Activated CD4-positive, alpha-beta T cell treated with anti-CD3 and anti-CD28 coated beads, Interleukin-2, amount 10 ng/mL, durations not matched to agents 7 days and 5 days (primary cell): Measurements from ENCODE around the gene MYO15B. TPM values are rescaled to one million over a fixed set of nuclear protein-coding genes. Genes with fewer than 3 reads are reported as not detected.

Experiments
- CTCF ChIA-PET: fragments of 350-600 bp; sonication (Branson Sonifier 250); formaldehyde crosslinking; loops from one replicate; lab custom pipeline; 2021; ENCODE audit warnings: antibody characterized with exemption; lab: Charles Lee
- POLR2A ChIA-PET: fragments of 350-600 bp; sonication (Branson Sonifier 250); formaldehyde crosslinking; loops from one replicate; lab custom pipeline; 2021; ENCODE audit warnings: antibody characterized with exemption; lab: Charles Lee
- DNase-seq: peaks from one replicate; pipeline ENCODE4 v3.0.0-alpha.2; 2020
- H3K27ac Mint-ChIP-seq: one replicate; pipeline ENCODE4 v1.8.0; 2021; ENCODE audit warnings: mild to moderate bottlenecking, moderate library complexity, mixed read lengths
- H3K27me3 Mint-ChIP-seq: one replicate; pipeline ENCODE4 v1.8.0; 2021; ENCODE audit warnings: mixed read lengths
- H3K36me3 Mint-ChIP-seq: one replicate; pipeline ENCODE4 v1.8.0; 2021; ENCODE audit warnings: low read depth, mixed read lengths
- H3K4me1 Mint-ChIP-seq: one replicate; pipeline ENCODE4 v1.8.0; 2021; ENCODE audit warnings: mixed read lengths
- H3K4me3 Mint-ChIP-seq: one replicate; pipeline ENCODE4 v1.8.0; 2021; ENCODE audit warnings: mild to moderate bottlenecking, moderate library complexity, mixed read lengths
- H3K9me3 Mint-ChIP-seq: one replicate; pipeline ENCODE4 v1.8.0; 2021; ENCODE audit warnings: mixed read lengths
- total RNA-seq, 2 experiments: library from RNA; stranded (reverse); gene quantifications; one replicate each; pipeline ENCODE4 v1.2.3, GENCODE V29; 2021

The MYO15B gene
- total RNA-seq, 2 experiments from 2014 or later = 11.0 to 13.4 TPM

DNA sequence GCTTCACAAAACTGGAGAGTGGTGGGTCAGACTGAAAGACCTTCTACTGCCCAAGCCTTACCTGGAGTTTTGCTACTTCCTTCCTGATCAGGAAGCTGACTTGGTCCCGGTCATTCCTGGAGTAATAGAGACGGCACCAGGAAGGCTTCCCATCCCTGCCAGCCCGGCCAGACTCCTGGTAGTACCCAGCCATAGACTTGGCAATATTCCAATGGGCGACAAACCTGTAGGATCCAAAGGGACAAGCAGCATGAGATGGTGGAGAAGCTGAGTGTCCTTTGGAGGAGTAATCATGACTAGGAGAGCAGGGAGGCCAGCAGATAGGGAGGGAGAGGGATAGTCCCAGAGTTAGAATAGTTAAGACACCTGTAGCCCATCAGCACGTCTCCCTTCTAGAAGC lies 70.6 kb downstream of the MYO15B start:
- Mint-ChIP-seq H3K4me1 (peaks cover 6% of the 10 kb centered on the region), H3K27me3 (no peaks in the 10 kb centered on the region), H3K36me3 (peaks cover 11% of the 10 kb centered on the region), H3K9me3 (no peaks in the 10 kb centered on the region), H3K27ac (no peak overlapping the region), H3K4me3 (no peak overlapping the region)
- CTCF ChIA-PET = interaction anchor here (1.2 to 3.5 kb wide), 5 partner anchors 12 to 91 kb away, joined by 3 to 17 read pairs (median 6); partner anchors contain the start of gene SMIM5
- no peak for DNase-seq
- POLR2A ChIA-PET = no interaction called here

DNA sequence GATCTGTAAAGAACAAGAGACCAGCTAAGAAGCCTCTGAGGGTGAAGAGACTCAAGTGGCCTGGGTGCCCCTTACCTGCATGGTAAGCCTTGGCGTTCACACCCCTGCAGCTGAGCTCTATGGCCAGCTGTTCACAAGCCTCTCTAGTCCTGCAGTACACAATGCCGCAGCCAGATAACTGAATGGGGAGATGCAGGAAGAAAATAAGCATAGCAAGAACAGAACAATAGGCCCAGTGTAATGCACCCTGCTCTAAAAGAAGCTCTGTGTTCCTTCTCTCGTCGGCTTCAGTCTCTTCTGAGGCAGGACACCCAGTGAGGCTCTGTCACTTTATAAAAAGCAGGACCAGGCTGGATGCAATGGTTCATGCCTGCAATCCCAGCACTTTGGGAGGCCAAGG lies 73.9 kb downstream of the MYO15B start:
- Mint-ChIP-seq H3K4me1 (peaks cover 11% of the 10 kb centered on the region), H3K27me3 (no peaks in the 10 kb centered on the region), H3K36me3 (peaks cover 7% of the 10 kb centered on the region), H3K4me3 (no peak overlapping the region), H3K27ac (no peak overlapping the region), H3K9me3 (no peaks in the 10 kb centered on the region)
- CTCF ChIA-PET = interaction anchor here (1.2 to 1.4 kb wide), 3 partner anchors 8 to 95 kb away, joined by 3 to 4 read pairs (median 3); no protein-coding TSS in a partner anchor
- no peak for DNase-seq
- POLR2A ChIA-PET = no interaction called here

DNA sequence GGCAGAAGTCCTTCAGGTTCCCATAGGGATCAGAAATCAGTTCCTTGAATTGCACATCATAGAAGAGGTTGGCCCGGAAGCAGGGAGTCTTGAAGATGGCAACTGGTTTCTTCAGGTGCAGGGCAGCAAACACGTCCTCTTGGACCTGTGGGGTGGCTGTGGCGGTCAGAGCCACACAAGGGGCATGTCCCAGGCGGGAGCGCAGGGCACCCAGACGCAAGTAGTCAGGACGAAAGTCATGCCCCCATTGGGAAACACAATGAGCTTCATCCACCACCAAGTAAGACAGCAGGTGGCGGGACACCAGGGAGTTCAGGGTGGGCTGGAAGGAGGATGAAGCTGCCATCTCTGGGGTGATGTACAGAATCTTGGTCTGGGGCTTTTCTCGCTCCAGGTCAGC lies 74.9 kb downstream of the MYO15B start:
- peaks cover 11% of the 10 kb centered on the region for H3K4me1 Mint-ChIP-seq
- no peak for DNase-seq
- ChIA-PET POLR2A (no interaction called here), CTCF (interaction anchor here (0.6 to 1.1 kb wide), 3 partner anchors 10 to 52 kb away, joined by 3 read pairs; no protein-coding TSS in a partner anchor)
- H3K27ac Mint-ChIP-seq = no peak overlapping the region
- no peaks in the 10 kb centered on the region for H3K27me3 Mint-ChIP-seq
- peaks cover 2% of the 10 kb centered on the region for H3K36me3 Mint-ChIP-seq
- H3K4me3 Mint-ChIP-seq = no peak overlapping the region
- H3K9me3 Mint-ChIP-seq = no peaks in the 10 kb centered on the region

DNA sequence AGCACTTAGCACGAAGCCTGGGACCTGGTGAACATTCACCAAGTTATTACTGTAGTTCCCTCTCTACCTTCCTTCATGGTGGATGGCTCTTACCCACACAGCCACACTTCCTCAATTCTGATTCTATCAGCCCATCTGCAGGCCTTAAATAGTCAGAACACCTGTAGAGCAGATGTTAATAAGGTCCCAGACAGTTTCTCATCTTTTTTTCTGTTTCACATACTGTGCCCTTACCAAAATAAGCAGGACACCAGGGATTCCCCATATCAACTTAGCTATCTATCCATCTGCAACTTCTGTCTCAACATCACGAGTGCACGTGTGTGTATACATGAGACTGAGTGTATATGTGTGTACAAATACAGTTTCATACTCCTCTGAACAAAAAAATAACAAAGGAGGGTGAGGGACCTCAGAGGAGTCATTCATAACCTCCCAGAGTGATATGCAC lies 76.5 kb downstream of the MYO15B start:
- no peak for DNase-seq
- Mint-ChIP-seq H3K27ac (no peak overlapping the region), H3K9me3 (no peaks in the 10 kb centered on the region), H3K27me3 (no peaks in the 10 kb centered on the region), H3K36me3 (peaks cover 7% of the 10 kb centered on the region), H3K4me1 (peaks cover 21% of the 10 kb centered on the region), H3K4me3 (no peak overlapping the region)
- ChIA-PET POLR2A (no interaction called here), CTCF (no interaction called here)

DNA sequence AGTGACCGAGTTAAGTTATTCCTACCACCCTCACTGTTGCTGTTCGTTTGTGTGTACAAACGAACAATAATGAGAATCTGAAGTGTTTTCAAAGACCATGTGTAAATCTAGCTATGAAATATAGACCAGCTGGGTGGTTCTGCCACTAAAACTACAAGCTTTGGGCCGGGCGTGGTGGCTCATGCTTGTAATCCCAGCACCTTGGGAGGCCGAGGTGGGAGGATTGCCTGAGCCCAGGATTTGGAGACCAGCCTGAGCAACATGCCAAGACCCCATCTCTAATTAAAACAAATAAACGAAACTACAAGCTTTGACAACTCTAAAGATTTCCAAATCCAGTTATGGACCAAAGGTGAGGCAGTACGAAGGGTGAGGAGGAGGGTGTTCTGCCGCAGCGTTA lies 78.4 kb downstream of the MYO15B start:
- POLR2A ChIA-PET = interaction anchor here (0.6 kb wide), 1 partner anchor 405 kb away, joined by 4 read pairs; no protein-coding TSS in a partner anchor
- Mint-ChIP-seq H3K27ac (peak overlapping the region; percentile 78), H3K27me3 (no peaks in the 10 kb centered on the region), H3K4me1 (peaks cover 31% of the 10 kb centered on the region), H3K9me3 (no peaks in the 10 kb centered on the region), H3K4me3 (no peak overlapping the region), H3K36me3 (peaks cover 15% of the 10 kb centered on the region)
- no peak for DNase-seq
- CTCF ChIA-PET = interaction anchor here (0.9 to 2.0 kb wide), 6 partner anchors 13 to 395 kb away, joined by 3 to 9 read pairs (median 4); partner anchors contain the start of genes GRB2, MIF4GD and SMIM5

DNA sequence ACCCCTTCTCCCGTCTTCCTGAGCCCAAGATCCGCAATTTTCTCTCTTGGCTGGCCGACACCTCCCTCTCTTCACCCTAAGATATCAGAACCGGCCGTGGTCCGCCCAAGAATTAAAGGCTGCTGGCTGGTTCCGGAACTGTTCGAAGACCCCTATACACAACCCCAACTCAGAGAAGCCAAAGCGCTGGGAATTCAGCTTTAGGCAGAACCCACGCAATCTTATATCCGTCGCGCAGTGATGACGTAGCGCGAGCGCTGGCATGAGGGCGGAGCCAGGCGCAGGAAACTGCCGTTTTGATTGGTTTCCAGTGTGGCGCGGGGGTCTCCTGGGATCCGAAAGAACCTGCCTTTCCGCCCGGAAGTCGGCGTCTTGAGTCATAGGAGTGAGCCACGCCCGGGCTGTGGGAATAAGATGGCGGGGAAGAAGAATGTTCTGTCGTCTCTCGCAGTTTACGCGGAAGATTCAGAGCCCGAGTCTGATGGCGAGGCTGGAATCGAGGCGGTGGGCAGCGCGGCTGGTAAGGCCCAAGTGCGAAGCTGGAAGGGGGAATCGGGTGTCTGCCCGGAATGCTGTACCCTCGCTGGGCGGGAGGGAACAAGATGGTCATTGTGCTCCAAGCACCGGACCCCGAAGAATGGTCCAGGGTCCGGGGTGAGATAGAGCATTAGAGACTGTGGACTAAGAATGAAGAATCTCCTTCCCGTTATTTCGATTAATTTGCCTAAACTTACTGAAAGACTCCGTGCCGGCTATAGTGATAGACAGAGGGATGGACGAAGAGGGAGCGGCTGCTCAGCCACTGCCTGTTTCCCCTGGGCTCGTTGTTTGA lies 79.6 kb downstream of the MYO15B start, which contains the start of the genes RECQL5 and SAP30BP:
RECQL5 (minus strand) TSS at position 196 of the 832 bp plus-strand sequence. CDS start 597 bp downstream, outside the sequence.
SAP30BP (plus strand) TSS at position 380 of the 832 bp plus-strand sequence; CDS start at position 415, 35 bp downstream.
- Mint-ChIP-seq H3K36me3 (peaks cover 20% of the 10 kb centered on the region), H3K4me3 (no peak within 1 kb of the TSS), H3K27ac (peak within 1 kb of the TSS; percentile 78), H3K4me1 (peaks cover 32% of the 10 kb centered on the region), H3K27me3 (no peaks in the 10 kb centered on the region), H3K9me3 (no peaks in the 10 kb centered on the region)
- ChIA-PET CTCF (interaction anchor here (0.6 to 2.0 kb wide), 9 partner anchors 14 to 396 kb away, joined by 3 to 9 read pairs (median 3); partner anchors contain the start of genes GRB2, MIF4GD and SMIM5), POLR2A (interaction anchor here (0.6 kb wide), 1 partner anchor 109 kb away, joined by 3 read pairs; no protein-coding TSS in a partner anchor)
- DNase-seq = peak; percentile 99

DNA sequence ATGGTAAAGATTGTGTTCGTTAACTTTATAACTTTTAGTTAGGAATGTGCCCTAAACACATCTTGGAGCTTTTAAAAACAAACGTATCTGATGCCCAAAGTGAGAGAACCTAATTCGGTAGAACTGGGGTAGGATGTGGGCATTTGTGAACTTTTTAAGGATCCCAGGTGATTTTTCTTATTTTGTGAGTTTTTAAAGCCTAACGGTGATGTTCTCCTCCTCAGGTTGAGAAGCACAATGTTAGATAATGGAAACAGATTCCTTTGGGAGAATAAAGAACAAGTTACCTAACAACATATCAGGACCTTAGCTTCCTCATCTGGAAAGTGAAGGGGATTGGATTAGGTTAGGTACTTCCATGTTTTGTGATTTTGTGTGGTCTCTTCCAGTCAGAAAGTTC lies 80.2 kb downstream of the MYO15B start:
- Mint-ChIP-seq H3K27ac (no peak overlapping the region), H3K4me1 (peaks cover 32% of the 10 kb centered on the region)
- POLR2A ChIA-PET = no interaction called here

DNA sequence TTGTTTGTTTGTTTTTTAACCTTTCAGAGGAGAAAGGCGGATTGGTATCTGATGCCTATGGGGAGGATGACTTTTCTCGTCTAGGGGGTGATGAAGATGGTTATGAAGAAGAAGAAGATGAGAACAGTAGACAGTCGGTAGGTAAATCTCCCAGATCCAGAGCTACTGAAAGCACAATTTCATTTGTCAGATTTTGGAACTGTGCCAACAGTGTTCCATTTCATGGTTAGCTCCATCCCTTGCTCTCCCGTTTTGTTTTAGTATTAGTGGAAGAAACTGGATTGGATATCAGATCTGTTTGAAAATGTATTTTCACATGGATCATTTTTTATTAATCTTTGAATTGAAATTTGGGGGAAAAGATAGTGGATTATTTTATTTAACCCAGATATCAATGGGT lies 80.9 kb downstream of the MYO15B start:
- no peaks in the 10 kb centered on the region for H3K9me3 Mint-ChIP-seq
- DNase-seq = no peak
- no peak overlapping the region for H3K27ac Mint-ChIP-seq
- POLR2A ChIA-PET = interaction anchor here (0.6 kb wide), 1 partner anchor 156 kb away, joined by 5 read pairs; no protein-coding TSS in a partner anchor
- no peak overlapping the region for H3K4me3 Mint-ChIP-seq
- H3K27me3 Mint-ChIP-seq = no peaks in the 10 kb centered on the region
- peaks cover 34% of the 10 kb centered on the region for H3K4me1 Mint-ChIP-seq
- peaks cover 24% of the 10 kb centered on the region for H3K36me3 Mint-ChIP-seq
- CTCF ChIA-PET = interaction anchor here (0.6 to 1.9 kb wide), 5 partner anchors 36 to 115 kb away, joined by 3 to 9 read pairs (median 3); partner anchors contain the start of gene SMIM5

More for the DNA sequence above, 80.2 kb downstream of the MYO15B start:
- no peak for DNase-seq
- Mint-ChIP-seq H3K4me3 (no peak overlapping the region), H3K36me3 (peaks cover 24% of the 10 kb centered on the region), H3K9me3 (no peaks in the 10 kb centered on the region), H3K27me3 (no peaks in the 10 kb centered on the region)
- CTCF ChIA-PET = interaction anchor here (0.8 to 2.0 kb wide), 5 partner anchors 14 to 115 kb away, joined by 3 to 9 read pairs (median 4); partner anchors contain the start of gene SMIM5

DNA sequence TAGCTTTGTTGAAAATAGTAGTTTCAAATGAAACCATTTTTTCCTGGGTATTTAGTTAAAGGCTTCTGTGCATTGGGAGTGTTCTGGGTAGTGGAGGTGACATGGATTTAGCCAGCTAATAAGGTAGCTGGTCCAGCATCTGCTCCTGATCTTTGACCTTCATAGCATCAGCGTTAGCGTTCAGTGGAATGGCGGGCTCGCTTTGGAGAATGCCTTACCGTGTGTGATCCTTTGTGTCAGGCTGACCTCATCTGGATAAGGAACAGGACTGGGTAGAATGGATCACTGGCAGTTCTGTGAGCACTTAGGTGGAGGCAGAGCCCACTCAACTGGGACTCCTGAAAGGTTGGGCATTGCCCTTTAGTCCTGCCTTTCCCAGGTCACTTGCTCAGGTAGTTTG lies 83.3 kb downstream of the MYO15B start:
- POLR2A ChIA-PET = no interaction called here

DNA sequence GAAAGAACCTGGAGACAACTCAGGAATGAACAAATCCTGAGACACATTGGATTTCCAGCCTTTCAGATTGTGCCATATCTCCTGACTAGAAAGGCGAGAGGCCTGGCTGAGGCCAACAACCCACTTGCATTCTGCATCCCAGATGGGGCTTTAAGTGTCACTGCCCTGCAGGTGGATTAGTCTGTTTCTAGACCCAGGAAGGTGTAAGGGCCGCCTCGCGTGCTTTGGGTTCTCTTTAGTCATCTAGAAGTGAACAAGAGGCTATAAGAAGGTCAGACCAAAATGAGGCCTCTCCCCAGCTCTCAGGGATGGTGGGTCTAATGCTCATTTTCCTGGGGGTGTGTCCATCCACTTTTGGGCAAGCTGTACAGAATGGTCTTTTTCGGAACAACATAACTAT lies 84.4 kb downstream of the MYO15B start:
- no peak overlapping the region for H3K27ac Mint-ChIP-seq
- peaks cover 32% of the 10 kb centered on the region for H3K4me1 Mint-ChIP-seq
- H3K9me3 Mint-ChIP-seq = no peaks in the 10 kb centered on the region
- DNase-seq = no peak
- no peak overlapping the region for H3K4me3 Mint-ChIP-seq
- H3K36me3 Mint-ChIP-seq = peaks cover 29% of the 10 kb centered on the region
- H3K27me3 Mint-ChIP-seq = no peaks in the 10 kb centered on the region
- CTCF ChIA-PET = interaction anchor here (0.7 to 3.1 kb wide), 6 partner anchors 40 to 156 kb away, joined by 3 to 16 read pairs (median 5); partner anchors contain the start of gene TSEN54
- POLR2A ChIA-PET = no interaction called here

More for the DNA sequence above, 83.3 kb downstream of the MYO15B start:
- Mint-ChIP-seq H3K4me1 (peaks cover 31% of the 10 kb centered on the region), H3K4me3 (no peak overlapping the region), H3K27ac (no peak overlapping the region), H3K9me3 (no peaks in the 10 kb centered on the region), H3K36me3 (peaks cover 25% of the 10 kb centered on the region), H3K27me3 (no peaks in the 10 kb centered on the region)
- DNase-seq = no peak
- CTCF ChIA-PET = interaction anchor here (0.6 to 3.1 kb wide), 3 partner anchors 77 to 787 kb away, joined by 3 to 16 read pairs (median 7); no protein-coding TSS in a partner anchor

DNA sequence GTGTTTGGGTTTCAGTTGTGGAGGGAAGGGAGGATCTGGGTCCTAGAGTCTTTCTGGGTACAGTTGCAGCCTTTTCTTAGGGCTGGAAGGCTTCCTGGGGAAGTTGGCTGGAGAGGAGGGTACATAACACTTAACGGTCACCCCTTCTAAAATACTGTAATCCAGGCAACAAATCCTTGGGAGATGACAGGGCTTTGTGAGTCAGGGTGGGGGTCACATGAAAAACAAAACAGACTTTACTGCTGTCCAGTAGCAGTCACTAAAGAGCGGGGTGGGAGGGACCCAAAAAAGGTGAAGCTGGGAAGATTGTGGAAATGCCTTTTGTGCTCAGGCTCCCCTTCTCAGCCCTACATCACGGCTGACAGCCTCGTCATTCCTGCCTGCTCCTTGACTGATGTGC lies 85.9 kb downstream of the MYO15B start:
- Mint-ChIP-seq H3K27me3 (no peaks in the 10 kb centered on the region), H3K4me3 (no peak overlapping the region), H3K36me3 (peaks cover 26% of the 10 kb centered on the region), H3K27ac (no peak overlapping the region), H3K4me1 (peaks cover 27% of the 10 kb centered on the region), H3K9me3 (no peaks in the 10 kb centered on the region)
- no peak for DNase-seq
- ChIA-PET CTCF (interaction anchor here (0.6 to 3.5 kb wide), 9 partner anchors 12 to 503 kb away, joined by 3 to 23 read pairs (median 4); partner anchors contain the start of gene TSEN54), POLR2A (interaction anchor here (0.7 kb wide), 1 partner anchor 23 kb away, joined by 3 read pairs; no protein-coding TSS in a partner anchor)
